GM18951 (cell line): ENCODE measurements around the gene FRS2.

Experiments
- POLR2A ChIP-seq: IDR thresholded peaks from 4 replicates; pipeline ENCODE4 v1.6.1; 2011; ENCODE audit warnings: mild to moderate bottlenecking; ENCODE audit not compliant: insufficient read length, insufficient read depth; ENCODE audit errors: extremely low read depth
- in situ Hi-C: fragments of 300-500 bp; cut with MboI; formaldehyde crosslinking; loops from one replicate; pipeline ENCODE4 v1.12.0; 2022; ENCODE audit warnings: low sequenced_read_pairs, mixed read lengths, inconsistent platforms; ENCODE audit not compliant: unreplicated experiment

Gene FRS2

GRCh38 chr12:69474456-69474855, 4.3 kb downstream of the FRS2 start:
- TF ChIP-seq POLR2A = no peak
- in situ Hi-C loops = no loop called here

- TF ChIP-seq POLR2A = no peak
- in situ Hi-C loops = no loop called here
Observed at GRCh38 chr12:69475237-69475975, 5.2 kb downstream of the FRS2 start.

GRCh38 chr12:69476276-69477017, 6.3 kb downstream of the FRS2 start:
- in situ Hi-C loops = no loop called here
- TF ChIP-seq POLR2A = no peak

- TF ChIP-seq POLR2A = no peak
- in situ Hi-C loops = no loop called here
Observed at GRCh38 chr12:69479675-69480074, 9.5 kb downstream of the FRS2 start.

- no peak for TF ChIP-seq POLR2A
- in situ Hi-C loops = no loop called here
Observed at GRCh38 chr12:69480698-69481097, 10.5 kb downstream of the FRS2 start.

GRCh38 chr12:69481133-69481532, 10.9 kb downstream of the FRS2 start:
- TF ChIP-seq POLR2A = no peak
- in situ Hi-C loops = no loop called here

- in situ Hi-C loops = no loop called here
- no peak for TF ChIP-seq POLR2A
Observed at GRCh38 chr12:69483700-69484099, 13.5 kb downstream of the FRS2 start.

GRCh38 chr12:69484428-69484827, 14.2 kb downstream of the FRS2 start:
- no peak for TF ChIP-seq POLR2A
- in situ Hi-C loops = no loop called here

- TF ChIP-seq POLR2A = no peak
- in situ Hi-C loops = no loop called here
Observed at GRCh38 chr12:69490920-69491643, 20.9 kb downstream of the FRS2 start.

- TF ChIP-seq POLR2A = no peak
- in situ Hi-C loops = no loop called here
Observed at GRCh38 chr12:69492739-69493138, 22.6 kb downstream of the FRS2 start.

- no peak for TF ChIP-seq POLR2A
- in situ Hi-C loops = no loop called here
Observed at GRCh38 chr12:69495071-69495470, 24.9 kb downstream of the FRS2 start.

GRCh38 chr12:69497308-69498026, 27.3 kb downstream of the FRS2 start:
- in situ Hi-C loops = no loop called here
- no peak for TF ChIP-seq POLR2A

GRCh38 chr12:69500631-69501030, 30.4 kb downstream of the FRS2 start:
- TF ChIP-seq POLR2A = no peak
- in situ Hi-C loops = no loop called here

GRCh38 chr12:69501154-69501895, 31.1 kb downstream of the FRS2 start:
- in situ Hi-C loops = no loop called here
- no peak for TF ChIP-seq POLR2A
